NCI-H1417 treated with DMSO at 0.1 percent for 48 hours (cell line): Measurements from ENCODE around the gene ARMH4.

Source experiments
- DNase-seq: peaks from one replicate; lab custom pipeline; 2025; lab: John Stamatoyannopoulos, UW

ARMH4 gene

GRCh38 chr14:58098507-58098906, 53.5 kb downstream of the ARMH4 start:
- no peak for DNase-seq

GRCh38 chr14:58096731-58097130, 55.3 kb downstream of the ARMH4 start:
- no peak for DNase-seq

- no peak for DNase-seq
Measured at GRCh38 chr14:58091883-58092630, 60.0 kb downstream of the ARMH4 start.

GRCh38 chr14:58089612-58090011, 62.4 kb downstream of the ARMH4 start:
- DNase-seq: no peak

GRCh38 chr14:58088961-58089360, 63.1 kb downstream of the ARMH4 start:
- no peak for DNase-seq

GRCh38 chr14:58085877-58086276, 66.1 kb downstream of the ARMH4 start:
- DNase-seq: no peak

GRCh38 chr14:58082491-58083098, 69.4 kb downstream of the ARMH4 start:
- DNase-seq: no peak

DNA sequence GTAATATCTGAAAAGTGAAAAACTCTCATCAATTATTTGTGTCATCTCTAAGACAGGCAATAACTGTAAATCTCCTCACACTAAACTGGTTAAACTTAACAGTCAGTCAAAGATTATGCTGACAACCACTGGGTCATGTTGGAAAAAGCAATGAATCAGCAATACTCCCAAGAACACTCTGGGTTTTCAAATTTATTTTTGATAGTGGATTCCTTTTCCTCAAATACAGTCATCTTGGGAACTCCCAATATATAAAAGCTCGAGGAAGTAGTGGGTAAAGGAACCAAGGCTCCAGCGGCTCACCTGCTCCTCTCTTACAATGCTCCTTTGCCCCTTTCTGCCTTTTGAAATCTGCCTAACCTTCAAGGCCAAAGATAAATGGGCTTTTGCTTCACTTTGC, 70.0 kb downstream of the ARMH4 start:
- DNase-seq: no peak

DNA sequence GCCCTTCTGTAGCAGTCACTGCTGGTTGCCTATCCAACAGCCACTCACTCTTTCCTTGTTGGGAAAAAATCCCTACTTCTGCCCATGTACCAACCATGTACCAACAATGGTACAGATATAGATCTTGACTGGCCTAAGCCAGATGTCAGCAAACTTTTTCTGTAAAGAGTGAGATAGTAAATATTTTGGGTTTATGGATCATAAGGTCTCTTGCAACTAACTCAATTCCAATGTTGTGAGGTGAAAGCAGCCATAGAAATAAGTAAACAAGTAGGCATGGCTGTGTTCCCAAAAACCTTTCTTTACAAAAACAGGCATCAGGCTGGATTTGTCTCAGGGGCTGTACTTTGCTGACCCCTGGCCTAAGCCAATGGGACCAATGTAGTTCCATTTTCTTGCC, 73.5 kb downstream of the ARMH4 start:
- no peak for DNase-seq

DNA sequence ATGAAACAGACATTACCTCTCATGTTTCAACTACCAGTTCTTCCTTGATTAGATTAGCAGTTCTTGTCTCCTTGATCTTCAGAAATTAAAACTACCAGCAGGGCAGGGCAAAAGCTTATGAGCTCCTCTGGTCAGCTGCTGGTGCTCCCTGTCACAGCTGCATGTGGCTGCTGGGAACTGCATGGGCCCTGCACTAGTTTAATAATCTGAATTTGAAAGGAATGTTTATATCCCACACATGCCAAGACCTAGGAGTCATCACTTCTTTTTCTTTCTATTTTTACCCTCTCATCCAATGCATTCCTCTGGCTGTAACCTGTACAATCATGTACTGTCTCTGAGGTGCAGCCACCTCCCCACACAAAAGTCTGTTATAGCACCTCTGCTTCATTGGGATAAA, 73.9 kb downstream of the ARMH4 start:
- DNase-seq: no peak

DNA sequence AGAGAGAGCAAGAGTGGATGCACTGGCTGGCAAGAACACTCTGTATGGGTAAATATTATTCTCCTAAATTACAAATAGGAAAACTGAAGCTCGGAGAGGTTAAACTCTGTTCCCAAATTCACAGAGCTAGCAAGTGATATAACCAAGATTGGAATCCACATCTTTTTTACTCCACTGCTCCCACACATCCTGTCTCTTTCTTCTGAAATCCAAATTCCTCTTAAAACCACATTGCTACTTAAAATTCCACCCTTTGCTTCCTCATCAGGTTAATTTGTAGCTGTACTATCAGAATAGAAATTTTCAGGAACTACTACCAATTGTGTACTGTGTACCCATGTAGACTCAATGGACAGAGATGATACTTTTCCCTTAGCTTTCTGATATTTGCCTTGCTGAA, 74.4 kb downstream of the ARMH4 start:
- no peak for DNase-seq

- DNase-seq: no peak
Measured at GRCh38 chr14:58073516-58073915, 78.5 kb downstream of the ARMH4 start.

DNA sequence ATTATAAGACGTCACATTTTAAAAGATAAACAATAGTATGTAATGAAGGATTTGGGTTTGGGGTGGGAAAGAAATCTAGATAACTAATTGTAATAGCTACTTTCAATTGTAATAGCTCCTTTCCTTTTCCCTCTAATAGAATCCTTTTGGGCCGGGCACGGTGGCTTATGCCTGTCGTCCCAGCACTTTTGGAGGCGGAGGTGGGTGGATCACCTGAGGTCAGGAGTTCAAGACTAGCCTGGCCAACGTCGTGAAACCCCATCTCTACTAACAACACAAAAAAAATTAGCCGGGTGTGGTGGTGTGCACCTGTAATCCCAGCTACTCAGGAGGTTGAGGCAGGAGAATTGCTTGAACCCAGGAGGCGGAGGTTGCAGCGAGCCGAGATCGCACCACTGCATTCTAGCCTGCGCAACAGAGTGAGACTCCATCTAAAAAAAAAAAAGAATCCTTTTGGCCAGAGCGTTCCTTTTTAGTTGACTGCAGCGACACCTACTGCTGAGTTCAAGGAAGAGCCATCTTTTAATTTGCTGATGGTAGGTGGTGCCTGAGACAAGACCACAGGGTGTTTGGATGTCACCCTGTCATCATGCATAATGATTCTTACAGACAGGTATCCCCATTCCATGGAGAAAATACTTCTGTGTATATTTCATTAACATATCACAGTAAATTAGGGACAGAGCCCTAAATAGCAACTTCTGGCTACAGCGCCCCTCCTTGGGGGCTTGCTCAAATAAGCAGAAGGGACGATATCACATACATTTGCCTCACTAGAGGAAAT, 79.5 kb downstream of the ARMH4 start:
- DNase-seq: peak; percentile 26

- DNase-seq: no peak
Measured at GRCh38 chr14:58071341-58071740, 80.7 kb downstream of the ARMH4 start.

DNA sequence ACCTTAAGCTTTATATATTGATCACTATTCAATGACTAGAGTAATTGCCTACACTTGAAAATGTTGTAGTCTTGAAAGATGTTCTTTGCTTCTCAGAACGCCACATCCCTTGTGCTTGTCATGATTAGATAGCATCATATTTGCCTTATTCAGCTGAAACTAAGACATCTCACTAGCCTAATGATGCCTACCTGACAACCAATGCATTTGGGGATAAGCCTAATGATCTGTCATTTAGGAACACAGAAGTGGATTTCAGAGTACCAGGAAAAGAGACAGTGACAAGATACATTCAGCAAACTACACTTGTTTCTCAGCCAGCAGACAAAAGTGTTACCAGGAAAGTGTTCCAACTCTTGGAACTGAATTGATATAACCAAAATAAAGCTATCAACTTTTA, 83.7 kb downstream of the ARMH4 start:
- no peak for DNase-seq

DNA sequence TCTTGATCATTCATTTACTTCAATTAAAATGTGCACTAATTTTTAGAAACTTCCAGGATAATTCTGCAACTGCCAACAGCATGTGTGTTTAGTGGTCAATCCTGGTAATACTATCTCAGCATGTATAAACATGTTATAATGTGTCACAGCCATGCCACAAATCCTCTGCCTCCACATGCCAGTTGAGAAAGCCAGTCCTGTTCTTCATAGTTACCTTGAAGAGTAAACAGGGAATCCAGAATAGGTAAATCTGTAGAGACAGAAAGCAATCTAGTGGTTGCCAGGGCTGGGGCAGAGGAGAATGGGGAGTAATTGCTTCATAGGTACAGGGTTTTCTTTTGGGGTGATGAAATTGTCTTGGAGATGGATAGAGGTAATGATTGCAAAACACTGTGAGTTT, 85.9 kb downstream of the ARMH4 start:
- DNase-seq: no peak

GRCh38 chr14:58061581-58061980, 90.4 kb downstream of the ARMH4 start:
- DNase-seq: no peak

DNA sequence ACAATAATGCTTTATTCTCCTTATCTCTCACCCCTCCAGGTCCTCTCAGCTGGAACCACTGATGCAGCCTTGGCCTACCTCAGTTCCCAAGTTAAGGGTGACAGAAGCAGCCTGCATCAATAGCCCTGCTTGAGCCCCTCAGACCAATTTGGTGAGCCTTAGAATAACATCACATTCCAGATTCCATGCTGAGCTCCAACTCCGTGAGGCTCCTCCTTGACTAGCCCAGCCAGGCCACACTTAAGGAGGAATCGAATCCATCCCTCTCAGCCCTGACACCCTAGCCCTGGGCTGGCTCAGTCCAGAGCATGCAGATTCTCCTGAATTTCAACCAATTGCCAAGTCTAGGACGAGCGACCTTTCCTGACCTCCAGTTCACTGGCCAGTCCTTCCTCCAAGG, 91.1 kb downstream of the ARMH4 start:
- no peak for DNase-seq

- no peak for DNase-seq
Measured at GRCh38 chr14:58060077-58060476, 91.9 kb downstream of the ARMH4 start.

- DNase-seq: no peak
Measured at GRCh38 chr14:58059126-58059525, 92.9 kb downstream of the ARMH4 start.

DNA sequence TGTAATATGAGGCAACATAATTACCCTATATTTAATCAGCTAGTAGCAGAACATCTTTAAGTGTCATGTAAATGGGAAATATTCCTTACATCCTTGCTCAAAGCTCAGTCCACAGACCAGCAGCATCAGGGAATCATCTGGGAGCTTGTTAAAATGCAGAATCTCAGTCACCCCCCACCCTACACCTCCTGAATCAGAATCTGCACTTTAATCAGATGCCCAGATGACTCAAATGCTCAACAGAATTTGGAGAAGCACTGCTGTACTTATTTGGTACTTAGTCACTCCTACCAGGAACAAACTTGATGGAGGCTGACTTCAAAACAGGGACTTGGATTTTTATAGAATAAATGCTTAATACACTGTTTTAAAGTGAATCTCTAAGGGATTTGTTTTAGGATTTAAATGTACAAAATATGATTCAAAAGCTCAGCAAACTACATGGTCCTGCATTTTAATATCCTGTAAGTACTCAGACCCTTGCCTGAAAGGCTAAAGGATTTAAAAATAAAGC, 96.5 kb downstream of the ARMH4 start:
- DNase-seq: no peak

- DNase-seq: no peak
Measured at GRCh38 chr14:58054100-58054499, 97.9 kb downstream of the ARMH4 start.

- no peak for DNase-seq
Measured at GRCh38 chr14:58048219-58048618, 103.8 kb downstream of the ARMH4 start.
